IPS-18c (cell line): Measurements from ENCODE around the gene CFAP251.
"Not testable (repeated sequence)": the region's sequence is repeated elsewhere in the genome, so short reads cannot be mapped to it uniquely, and the experiment has no call there.

ENCODE experiments used
- H3K4me3 ChIP-seq: 2 replicates; pipeline ENCODE4 v1.7.0; 2013; ENCODE audit warnings: low read depth, mild to moderate bottlenecking, low read length, moderate library complexity; ENCODE audit not compliant: insufficient read depth
- H3K9me3 ChIP-seq: one replicate; pipeline ENCODE4 v1.6.1; 2013; ENCODE audit warnings: mild to moderate bottlenecking, low read length, moderate library complexity; ENCODE audit not compliant: control insufficient read depth, insufficient read depth

CFAP251 gene

DNA sequence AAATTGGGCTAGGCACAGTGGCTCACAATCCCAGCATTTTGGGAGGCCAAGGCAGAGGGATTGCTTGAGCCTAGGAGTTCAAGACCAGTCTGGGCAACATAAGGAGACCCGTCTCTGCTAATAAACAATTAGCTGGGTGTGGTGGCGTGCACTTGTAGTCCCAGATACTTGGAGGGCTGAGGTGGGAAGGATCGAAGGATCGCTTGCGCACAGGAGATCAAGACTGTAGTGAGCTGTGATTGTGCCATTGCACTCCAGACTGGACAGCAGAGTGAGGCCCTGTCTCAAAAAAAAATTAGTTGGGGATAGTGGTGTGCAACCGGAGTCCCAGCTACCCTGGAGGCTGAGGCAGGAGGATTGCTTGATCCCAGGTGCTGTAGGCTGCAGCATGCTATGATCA, 64.6 kb downstream of the CFAP251 start:
- no peak overlapping the region for H3K4me3 ChIP-seq
- H3K9me3 ChIP-seq = no peaks in the 10 kb centered on the region

- Histone ChIP-seq H3K9me3 (no peaks in the 10 kb centered on the region), H3K4me3 (no peak overlapping the region)
These were observed 65.3 kb downstream of the CFAP251 start for GRCh38 chr12:121983536-121984210.

DNA sequence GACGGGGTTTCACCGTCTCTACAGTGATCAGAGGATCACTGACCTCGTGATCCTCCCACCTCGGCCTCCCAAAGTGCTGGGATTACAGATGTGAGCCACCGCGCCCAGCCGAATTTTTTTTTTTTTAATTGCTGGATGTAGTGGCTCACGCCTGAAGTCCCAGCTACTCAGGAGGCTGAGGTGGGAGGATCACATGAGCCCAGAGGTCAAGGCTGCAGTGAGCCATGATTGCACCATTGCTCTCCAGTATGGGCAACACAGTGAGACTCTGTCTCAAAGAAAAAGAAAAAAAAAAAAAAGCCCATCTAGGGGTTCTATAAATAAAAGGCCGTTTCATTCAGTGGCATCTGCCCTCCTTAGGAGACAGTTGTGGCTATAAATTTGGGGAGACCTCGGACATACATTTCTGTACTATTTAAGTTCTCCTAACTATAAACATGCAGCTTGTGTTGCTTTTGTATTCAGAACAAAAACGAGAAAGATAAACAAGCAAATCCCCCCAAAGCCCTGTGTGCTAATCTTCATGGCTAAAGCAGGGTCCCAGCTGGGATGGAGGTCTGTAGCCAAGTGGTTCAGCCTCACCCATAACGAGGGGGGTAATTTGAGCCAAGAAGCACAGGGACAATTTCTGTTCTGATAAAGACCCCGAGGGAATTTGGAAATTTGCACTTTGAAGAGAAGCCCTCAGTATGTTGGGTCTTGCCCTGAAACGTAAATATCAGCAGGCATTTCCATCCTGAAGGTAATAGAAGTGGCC, 68.3 kb downstream of the CFAP251 start:
- Histone ChIP-seq H3K4me3 (no peak overlapping the region), H3K9me3 (peaks cover 2% of the 10 kb centered on the region)

- H3K9me3 ChIP-seq, H3K4me3 ChIP-seq: not testable (repeated sequence)
These were observed 70.1 kb downstream of the CFAP251 start for GRCh38 chr12:121988519-121988918.

- Histone ChIP-seq H3K9me3 (peaks cover 2% of the 10 kb centered on the region), H3K4me3 (no peak overlapping the region)
These were observed 71.1 kb downstream of the CFAP251 start for GRCh38 chr12:121989276-121990113.

DNA sequence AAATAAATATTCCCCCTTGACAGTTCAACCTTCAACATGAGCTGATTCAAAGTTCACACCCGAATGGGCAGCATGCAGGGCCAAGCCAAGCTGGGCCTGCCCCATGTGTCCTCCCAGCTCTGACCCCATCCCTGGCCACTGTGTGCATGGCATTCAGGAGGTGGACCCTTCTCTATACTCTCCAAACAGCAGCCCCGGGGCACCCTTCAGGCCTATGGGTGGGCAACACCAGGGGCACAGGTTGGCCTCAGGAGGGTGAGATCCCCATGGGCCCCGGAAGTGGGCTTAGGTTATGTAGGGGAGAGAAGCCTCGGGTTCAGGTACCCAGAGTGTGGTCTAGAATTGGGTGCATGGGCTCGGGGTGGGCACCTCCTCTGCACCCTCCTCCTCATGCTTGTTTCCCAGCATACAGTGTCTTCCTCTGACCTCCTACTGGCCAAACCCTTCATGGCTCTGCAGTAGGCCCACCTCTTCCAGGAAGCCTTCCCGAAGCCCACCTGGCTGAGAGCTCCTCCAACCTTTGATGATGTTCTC, 71.8 kb downstream of the CFAP251 start:
- Histone ChIP-seq H3K4me3 (no peak overlapping the region), H3K9me3 (peaks cover 2% of the 10 kb centered on the region)

GRCh38 chr12:121990692-121991603, 72.6 kb downstream of the CFAP251 start:
- Histone ChIP-seq H3K9me3 (peaks cover 2% of the 10 kb centered on the region), H3K4me3 (no peak overlapping the region)

GRCh38 chr12:121992059-121992879, 73.9 kb downstream of the CFAP251 start:
- H3K4me3 ChIP-seq = no peak overlapping the region
- peaks cover 2% of the 10 kb centered on the region for H3K9me3 ChIP-seq

GRCh38 chr12:121996050-121996944, 77.9 kb downstream of the CFAP251 start:
- Histone ChIP-seq H3K9me3 (no peaks in the 10 kb centered on the region), H3K4me3 (no peak overlapping the region)

GRCh38 chr12:121996945-121997612, 78.7 kb downstream of the CFAP251 start:
- H3K9me3 ChIP-seq = peaks cover 2% of the 10 kb centered on the region
- H3K4me3 ChIP-seq = no peak overlapping the region

- no peak overlapping the region for H3K4me3 ChIP-seq
- H3K9me3 ChIP-seq = peaks cover 2% of the 10 kb centered on the region
These were observed 83.2 kb downstream of the CFAP251 start for GRCh38 chr12:122001466-122002209.

- Histone ChIP-seq H3K9me3 (peaks cover 2% of the 10 kb centered on the region), H3K4me3 (no peak overlapping the region)
These were observed 85.5 kb downstream of the CFAP251 start for GRCh38 chr12:122003651-122004611.

DNA sequence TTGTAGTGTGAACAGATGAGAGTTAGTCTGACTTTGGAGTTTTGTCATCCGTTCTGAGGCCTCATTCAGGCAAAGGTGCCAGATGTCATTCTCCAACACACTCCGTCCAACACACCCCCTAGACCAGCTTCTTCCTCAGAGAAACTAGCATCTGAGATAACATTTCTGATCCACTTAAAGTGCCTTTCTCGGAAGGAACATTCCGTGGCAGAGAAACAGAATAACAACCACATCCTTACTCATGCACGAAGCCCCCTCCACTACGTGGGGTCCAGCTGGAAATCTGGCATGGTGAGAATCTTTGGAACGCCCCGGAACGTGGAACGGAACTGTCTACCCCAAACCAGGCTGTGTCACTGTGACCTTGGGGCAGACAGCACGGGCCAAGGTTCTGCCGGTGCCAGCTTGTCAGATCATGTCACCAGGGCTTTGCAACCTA, 86.3 kb downstream of the CFAP251 start:
- peaks cover 2% of the 10 kb centered on the region for H3K9me3 ChIP-seq
- no peak overlapping the region for H3K4me3 ChIP-seq
